Uterus (tissue), 4 donors: Measurements from ENCODE around the gene ILDR2. TPM values are rescaled to one million over a fixed set of nuclear protein-coding genes. Genes with fewer than 3 reads are reported as not detected.

Experiments used
- DNase-seq, 2 donors: peaks; one replicate each; pipeline ENCODE4 v3.0.0-alpha.2; 2019 to 2020
- H3K27ac ChIP-seq, 2 donors: fragments of 200-600 bp; sonication (generic); 1 replicate in 1 of 2; 2 replicates in 1 of 2; pipeline ENCODE4 v1.5.1; 2016 to 2018
- H3K27me3 ChIP-seq, 2 donors: fragments of 200-600 bp; sonication (generic); one replicate each; pipeline ENCODE4 v1.5.1; 2018 to 2019; ENCODE audit warnings: control low read depth in 1 of 2
- H3K36me3 ChIP-seq, 2 donors: fragments of 200-600 bp; sonication (generic); one replicate each; pipeline ENCODE4 v1.5.1; 2019; ENCODE audit warnings: control low read depth in 1 of 2
- H3K4me1 ChIP-seq, 2 donors: fragments of 200-600 bp; sonication (generic); one replicate each; pipeline ENCODE4 v1.5.1; 2018 to 2019; ENCODE audit warnings: control low read depth in 1 of 2
- H3K4me3 ChIP-seq, 2 donors: fragments of 200-600 bp; sonication (generic); 1 replicate in 1 of 2; 2 replicates in 1 of 2; pipeline ENCODE4 v1.5.1; 2018 to 2019; ENCODE audit warnings: mild to moderate bottlenecking in 1 of 2
- H3K9me3 ChIP-seq, 2 donors: fragments of 200-600 bp; sonication (generic); one replicate each; pipeline ENCODE4 v1.5.1; 2019; ENCODE audit warnings: control low read depth in 1 of 2
- CTCF ChIP-seq, 4 experiments: fragments of 200-600 bp in 2 of 4; fragments of 450-650 bp in 2 of 4; sonication (generic) in 2 of 4; IDR thresholded peaks; one replicate each; pipeline ENCODE4 v1.5.1; 2016 to 2019; ENCODE audit warnings: antibody characterized with exemption in 4 of 4, mild to moderate bottlenecking in 2 of 4, moderate library complexity in 1 of 4
- POLR2A ChIP-seq, 2 donors: fragments of 450-650 bp; IDR thresholded peaks; one replicate each; pipeline ENCODE4 v1.6.1; 2016; ENCODE audit warnings: antibody characterized with exemption in 2 of 2, mild to moderate bottlenecking in 1 of 2, moderate library complexity in 1 of 2
- intact Hi-C: fragments of 100-400 bp; cut with DNase I; formaldehyde crosslinking; loops from one replicate; pipeline ENCODE4 v1.15.1; 2023; ENCODE audit warnings: low total_unique reads
- total RNA-seq, 4 donors: library from RNA; depleted of rRNA in 3 of 4; stranded (reverse); fragments of >200 nt in 3 of 4; gene quantifications; one replicate each; pipeline versions ENCODE4 v1.1.0 to v1.2.4, GENCODE V29; 2014 to 2023
- donor health status: DM: yes; HTN: yes; CAD: no.

ILDR2 gene
- total RNA-seq, 4 donors from 2014 or later, result 0.30 to 2.8 TPM; not detected in 2

GRCh38 chr1:166956057-166956850 is 19.1 kb downstream of the ILDR2 start:
- H3K4me1 ChIP-seq, result no peaks in the 10 kb centered on the region
- DNase-seq, result no peak
- no peaks in the 10 kb centered on the region for H3K36me3 ChIP-seq
- intact Hi-C loops, result no loop called here
- no peak overlapping the region for H3K4me3 ChIP-seq
- H3K27me3 ChIP-seq, result no peaks in the 10 kb centered on the region
- H3K27ac ChIP-seq, result no peak overlapping the region
- H3K9me3 ChIP-seq, result no peaks in the 10 kb centered on the region
- TF ChIP-seq CTCF (IDR thresholded peaks at IDR 0.05), result no peak
- no peak for TF ChIP-seq POLR2A (IDR thresholded peaks at IDR 0.05)

- no peak for DNase-seq
- Histone ChIP-seq H3K36me3 (no peaks in the 10 kb centered on the region), H3K4me1 (no peaks in the 10 kb centered on the region), H3K9me3 (no peaks in the 10 kb centered on the region), H3K27ac (no peak overlapping the region), H3K27me3 (no peaks in the 10 kb centered on the region), H3K4me3 (no peak overlapping the region)
- TF ChIP-seq CTCF (IDR thresholded peaks at IDR 0.05) (no peak), POLR2A (IDR thresholded peaks at IDR 0.05) (no peak)
- intact Hi-C loops, result no loop called here
These were observed 21.8 kb downstream of the ILDR2 start for GRCh38 chr1:166953491-166953890.

- no peaks in the 10 kb centered on the region for H3K4me1 ChIP-seq
- no peak for TF ChIP-seq CTCF (IDR thresholded peaks at IDR 0.05)
- no peak for TF ChIP-seq POLR2A (IDR thresholded peaks at IDR 0.05)
- H3K36me3 ChIP-seq, result no peaks in the 10 kb centered on the region
- no peaks in the 10 kb centered on the region for H3K9me3 ChIP-seq
- H3K27me3 ChIP-seq, result no peaks in the 10 kb centered on the region
- H3K4me3 ChIP-seq, result no peak overlapping the region
- no peak overlapping the region for H3K27ac ChIP-seq
- DNase-seq, result no peak
- intact Hi-C loops, result no loop called here
These were observed 23.2 kb downstream of the ILDR2 start for GRCh38 chr1:166952002-166952746.

GRCh38 chr1:166951050-166951449 is 24.3 kb downstream of the ILDR2 start:
- intact Hi-C loops, result no loop called here
- TF ChIP-seq POLR2A (IDR thresholded peaks at IDR 0.05), result no peak
- no peak for TF ChIP-seq CTCF (IDR thresholded peaks at IDR 0.05)
- H3K27me3 ChIP-seq, result no peaks in the 10 kb centered on the region
- H3K4me3 ChIP-seq, result no peak overlapping the region
- H3K4me1 ChIP-seq, result no peaks in the 10 kb centered on the region
- no peak for DNase-seq
- no peaks in the 10 kb centered on the region for H3K36me3 ChIP-seq
- H3K9me3 ChIP-seq, result no peaks in the 10 kb centered on the region
- H3K27ac ChIP-seq, result no peak overlapping the region

GRCh38 chr1:166950156-166950555 is 25.2 kb downstream of the ILDR2 start:
- Histone ChIP-seq H3K27me3 (no peaks in the 10 kb centered on the region), H3K4me1 (no peaks in the 10 kb centered on the region)
- intact Hi-C loops, result loop anchor here (1.0 kb wide), 1 partner anchor 21 kb away; no protein-coding TSS in a partner anchor

More at GRCh38 chr1:166950156-166950555, 25.2 kb downstream of the ILDR2 start:
- TF ChIP-seq CTCF (IDR thresholded peaks at IDR 0.05) (no peak), POLR2A (IDR thresholded peaks at IDR 0.05) (no peak)
- Histone ChIP-seq H3K36me3 (no peaks in the 10 kb centered on the region), H3K9me3 (no peaks in the 10 kb centered on the region), H3K27ac (no peak overlapping the region), H3K4me3 (no peak overlapping the region)
- no peak for DNase-seq
